OCI-LY7 (cell line): ENCODE data around the gene IRF7. TPM values are rescaled to one million over a fixed set of nuclear protein-coding genes. Genes with fewer than 3 reads are reported as not detected.
A peak's percentile ranks its signal among the peaks of the same experiment; 100 is the strongest.

ENCODE experiments used
- BruUV-seq: library from RNA; stranded (reverse); fragments of 400-500 nt; replicated peaks from 2 replicates; lab custom pipeline; 2021; lab: Mats Ljungman, UMichigan
- CTCF ChIA-PET: fragments of 300-600 bp; sonication (Branson Sonifier 250); formaldehyde crosslinking; loops from one replicate; lab custom pipeline; 2022; ENCODE audit warnings: antibody characterized with exemption; ENCODE audit not compliant: unreplicated experiment; lab: Charles Lee
- POLR2A ChIA-PET: fragments of 300-600 bp; sonication (Branson Sonifier 250); formaldehyde crosslinking; loops from one replicate; lab custom pipeline; 2022; ENCODE audit warnings: antibody characterized with exemption; lab: Charles Lee
- DNase-seq: peaks from one replicate; pipeline ENCODE4 v3.0.0-alpha.2; 2015; ENCODE audit warnings: low spot score
- H2AFZ ChIP-seq: fragments of 200-600 bp; sonication (generic), shearing (Covaris generic); 2 replicates; pipeline ENCODE4 v1.6.1; 2014; ENCODE audit warnings: mild to moderate bottlenecking, antibody characterized with exemption, low read length, moderate library complexity
- H3K27ac ChIP-seq: fragments of 200-600 bp; sonication (generic); 2 replicates; pipeline ENCODE4 v1.5.1; 2014; ENCODE audit warnings: mixed run types, low read depth, mild to moderate bottlenecking, moderate library complexity, low read length, inconsistent platforms; ENCODE audit not compliant: poor library complexity, severe bottlenecking
- H3K36me3 ChIP-seq: fragments of 200-600 bp; sonication (generic); 2 replicates; pipeline ENCODE4 v1.6.1; 2014; ENCODE audit warnings: mild to moderate bottlenecking, antibody characterized with exemption, low read length, moderate library complexity, mixed read lengths; ENCODE audit not compliant: insufficient read depth
- H3K4me1 ChIP-seq: fragments of 200-600 bp; sonication (generic); 2 replicates; pipeline ENCODE4 v1.5.1; 2014; ENCODE audit warnings: mild to moderate bottlenecking, low read length; ENCODE audit not compliant: insufficient read depth, poor library complexity, severe bottlenecking
- H3K4me2 ChIP-seq: fragments of 200-600 bp; sonication (generic); 2 replicates; pipeline ENCODE4 v1.6.1; 2014; ENCODE audit warnings: mild to moderate bottlenecking, low read length
- H3K4me3 ChIP-seq: fragments of 200-600 bp; sonication (generic); 2 replicates; pipeline ENCODE4 v1.5.1; 2014; ENCODE audit warnings: mild to moderate bottlenecking, low read depth, low read length; ENCODE audit not compliant: poor library complexity, severe bottlenecking
- H3K79me2 ChIP-seq: fragments of 200-600 bp; sonication (generic); 2 replicates; pipeline ENCODE4 v1.6.1; 2016; ENCODE audit warnings: low read depth, mild to moderate bottlenecking, low read length, moderate library complexity, mixed read lengths; ENCODE audit not compliant: insufficient read depth
- H3K9me2 ChIP-seq: fragments of 200-600 bp; sonication (generic); 2 replicates; pipeline ENCODE4 v1.6.1; 2016; ENCODE audit warnings: mild to moderate bottlenecking, low read length, mixed read lengths; ENCODE audit not compliant: insufficient read depth
- H3K9me3 ChIP-seq: fragments of 200-600 bp; sonication (generic); 2 replicates; pipeline ENCODE4 v1.6.1; 2014; ENCODE audit warnings: mild to moderate bottlenecking, mixed run types, low read length, mixed read lengths
- H4K20me1 ChIP-seq: fragments of 200-600 bp; sonication (generic); 2 replicates; pipeline ENCODE4 v1.6.1; 2014; ENCODE audit warnings: mild to moderate bottlenecking, antibody characterized with exemption, low read length, moderate library complexity, mixed read lengths; ENCODE audit not compliant: insufficient read depth
- CTCF ChIP-seq: fragments of 200-600 bp; sonication (generic); conservative IDR thresholded peaks from 2 replicates; pipeline ENCODE4 v1.5.1; 2014; ENCODE audit warnings: mild to moderate bottlenecking, antibody characterized with exemption, low read length, moderate library complexity, mixed read lengths
- EZH2phosphoT487 ChIP-seq: fragments of 200-600 bp; sonication (generic); IDR thresholded peaks from 2 replicates; pipeline ENCODE4 v1.6.1; 2018; ENCODE audit warnings: low read depth, borderline replicate concordance, mild to moderate bottlenecking, mixed run types, antibody characterized with exemption, low read length, moderate library complexity, mixed read lengths
- intact Hi-C: fragments of 100-400 bp; cut with micrococcal nuclease; formaldehyde crosslinking; loops from one replicate; pipeline ENCODE4 v1.10.0; 2022; ENCODE audit not compliant: unreplicated experiment
- total RNA-seq, 2 experiments: library from RNA; depleted of rRNA in 1 of 2; stranded (reverse); fragments of >200 nt in 1 of 2; shearing (Covaris generic) in 1 of 2; gene quantifications; 2 replicates each; pipeline ENCODE4 v1.2.3, GENCODE V29; 2014 to 2022

Gene IRF7
- total RNA-seq, 2 experiments from 2014 or later: 15.8 to 18.7 TPM

- no peaks in the 10 kb centered on the region for H3K4me1 ChIP-seq
- CTCF ChIA-PET: interaction anchor here (0.5 to 0.6 kb wide), 2 partner anchors 9 to 29 kb away, joined by 3 to 4 read pairs; no protein-coding TSS in a partner anchor
- TSS peak; percentile 35 for BruUV-seq
- no peaks in the 10 kb centered on the region for H4K20me1 ChIP-seq
- POLR2A ChIA-PET: no interaction called here
- no peaks in the 10 kb centered on the region for H3K9me3 ChIP-seq
- H3K27ac ChIP-seq: no peak overlapping the region
- no peak overlapping the region for H2AFZ ChIP-seq
- no peaks in the 10 kb centered on the region for H3K9me2 ChIP-seq
- no peak overlapping the region for H3K4me3 ChIP-seq
- DNase-seq: no peak
- intact Hi-C loops: no loop called here
- peaks cover 98% of the 10 kb centered on the region for H3K36me3 ChIP-seq
- no peaks in the 10 kb centered on the region for H3K79me2 ChIP-seq
- no peak overlapping the region for H3K4me2 ChIP-seq
- no peak for TF ChIP-seq CTCF
- TF ChIP-seq EZH2phosphoT487: no peak
These were observed 7.6 kb downstream of the IRF7 start for GRCh38 chr11:607971-608659.

- H3K4me2 ChIP-seq: no peak overlapping the region
- ChIA-PET CTCF (no interaction called here), POLR2A (no interaction called here)
- no peak overlapping the region for H3K4me3 ChIP-seq
- no peak overlapping the region for H3K27ac ChIP-seq
- no peaks in the 10 kb centered on the region for H3K79me2 ChIP-seq
- H3K4me1 ChIP-seq: no peaks in the 10 kb centered on the region
- H4K20me1 ChIP-seq: no peaks in the 10 kb centered on the region
- no peak for DNase-seq
- H3K9me2 ChIP-seq: no peaks in the 10 kb centered on the region
- peaks cover 98% of the 10 kb centered on the region for H3K36me3 ChIP-seq
- no TSS peak for BruUV-seq
- TF ChIP-seq CTCF: no peak
- TF ChIP-seq EZH2phosphoT487: no peak
- intact Hi-C loops: no loop called here
- no peak overlapping the region for H2AFZ ChIP-seq
- H3K9me3 ChIP-seq: no peaks in the 10 kb centered on the region
These were observed 8.6 kb downstream of the IRF7 start for GRCh38 chr11:607020-607780.

- CTCF ChIA-PET: no interaction called here
- POLR2A ChIA-PET: no interaction called here
- peaks cover 98% of the 10 kb centered on the region for H3K36me3 ChIP-seq
These were observed 9.5 kb downstream of the IRF7 start for GRCh38 chr11:606245-606644.

More at GRCh38 chr11:606245-606644, 9.5 kb downstream of the IRF7 start:
- no TSS peak for BruUV-seq
- Histone ChIP-seq H3K27ac (no peak overlapping the region), H3K9me2 (no peaks in the 10 kb centered on the region), H3K4me1 (no peaks in the 10 kb centered on the region), H3K4me2 (no peak overlapping the region), H4K20me1 (no peaks in the 10 kb centered on the region), H3K79me2 (no peaks in the 10 kb centered on the region), H2AFZ (no peak overlapping the region), H3K4me3 (no peak overlapping the region), H3K9me3 (no peaks in the 10 kb centered on the region)
- intact Hi-C loops: no loop called here
- TF ChIP-seq EZH2phosphoT487: no peak
- no peak for TF ChIP-seq CTCF
- DNase-seq: no peak
